Loucy (cell line): ENCODE results near the gene DNM2.
A peak's percentile ranks its signal among the peaks of the same experiment; 100 is the strongest.

Experiments used
- H2AFZ ChIP-seq: fragments of 200-600 bp; sonication (generic); 2 replicates; pipeline ENCODE4 v1.6.0; 2016; ENCODE audit warnings: antibody characterized with exemption, mild to moderate bottlenecking, low read length, moderate library complexity
- H3F3A ChIP-seq: fragments of 200-600 bp; 2 replicates; pipeline ENCODE4 v1.6.0; 2016; ENCODE audit warnings: antibody characterized with exemption, low read depth, mild to moderate bottlenecking
- H3K27me3 ChIP-seq: fragments of 200-600 bp; sonication (generic); 2 replicates; pipeline ENCODE4 v1.6.1; 2014; ENCODE audit warnings: low read length, mild to moderate bottlenecking; ENCODE audit not compliant: insufficient read depth, poor library complexity, severe bottlenecking
- H3K36me3 ChIP-seq: fragments of 200-600 bp; sonication (generic); 2 replicates; pipeline ENCODE4 v1.6.1; 2016; ENCODE audit warnings: low read length; ENCODE audit not compliant: insufficient read depth
- H3K4me1 ChIP-seq: fragments of 200-600 bp; sonication (generic); 2 replicates; pipeline ENCODE4 v1.5.1; 2014; ENCODE audit warnings: low read length, mild to moderate bottlenecking; ENCODE audit not compliant: insufficient read depth, poor library complexity, severe bottlenecking
- H3K4me2 ChIP-seq: fragments of 200-600 bp; sonication (generic); 2 replicates; pipeline ENCODE4 v1.6.0; 2014; ENCODE audit warnings: antibody characterized with exemption, low read length, low read depth, mild to moderate bottlenecking; ENCODE audit not compliant: poor library complexity, severe bottlenecking
- H3K4me3 ChIP-seq: fragments of 200-600 bp; sonication (generic); 2 replicates; pipeline ENCODE4 v1.5.1; 2014; ENCODE audit warnings: low read length, mild to moderate bottlenecking, mixed read lengths; ENCODE audit not compliant: poor library complexity, severe bottlenecking
- H3K79me2 ChIP-seq: fragments of 200-600 bp; sonication (generic); 2 replicates; pipeline ENCODE4 v1.6.1; 2014; ENCODE audit warnings: low read length; ENCODE audit not compliant: insufficient read depth
- H3K9ac ChIP-seq: fragments of 200-600 bp; sonication (generic); 2 replicates; pipeline ENCODE4 v1.6.0; 2014; ENCODE audit warnings: mild to moderate bottlenecking, low read depth, low read length, moderate library complexity; ENCODE audit not compliant: poor library complexity, severe bottlenecking
- H3K9me2 ChIP-seq: fragments of 200-600 bp; sonication (generic); replicated peaks from 2 replicates; pipeline ENCODE4 v1.6.1; 2016; ENCODE audit warnings: low read depth, low read length, mixed read lengths
- H3K9me3 ChIP-seq: fragments of 200-600 bp; sonication (generic); 2 replicates; pipeline ENCODE4 v1.6.1; 2014; ENCODE audit warnings: mild to moderate bottlenecking, antibody characterized with exemption, low read length, low read depth; ENCODE audit not compliant: insufficient read depth
- H4K20me1 ChIP-seq: fragments of 200-600 bp; sonication (generic); 2 replicates; pipeline ENCODE4 v1.6.0; 2014; ENCODE audit warnings: antibody characterized with exemption, low read length, mild to moderate bottlenecking; ENCODE audit not compliant: insufficient read depth, poor library complexity, severe bottlenecking
- CTCF ChIP-seq: fragments of 200-600 bp; sonication (generic); conservative IDR thresholded peaks from 2 replicates; pipeline ENCODE4 v1.5.1; 2014; ENCODE audit warnings: mild to moderate bottlenecking, antibody characterized with exemption, low read length
- EZH2phosphoT487 ChIP-seq: fragments of 200-600 bp; IDR thresholded peaks from 2 replicates; pipeline ENCODE4 v1.6.1; 2018; ENCODE audit warnings: antibody characterized with exemption, mild to moderate bottlenecking, moderate library complexity, borderline replicate concordance

Gene DNM2

GRCh38 chr19:10828981-10829821, 111.3 kb downstream of the DNM2 start:
- peaks cover 66% of the 10 kb centered on the region; the same call in 1 of the 2 replicates for H3K36me3 ChIP-seq

DNA sequence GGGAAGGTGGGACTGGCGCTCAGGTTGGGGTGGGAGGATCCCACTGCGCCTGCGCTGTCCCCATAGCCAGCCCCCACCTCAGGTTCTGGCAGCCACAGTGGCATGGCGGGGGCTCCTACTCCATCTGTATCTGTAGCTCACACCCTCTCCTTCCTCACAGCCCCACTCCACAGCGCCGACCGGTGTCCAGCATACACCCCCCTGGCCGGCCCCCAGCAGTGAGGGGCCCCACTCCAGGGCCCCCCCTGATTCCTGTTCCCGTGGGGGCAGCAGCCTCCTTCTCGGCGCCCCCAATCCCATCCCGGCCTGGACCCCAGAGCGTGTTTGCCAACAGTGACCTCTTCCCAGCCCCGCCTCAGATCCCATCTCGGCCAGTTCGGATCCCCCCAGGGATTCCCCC, 112.1 kb downstream of the DNM2 start:
- H3K9me3 ChIP-seq: no peaks in the 10 kb centered on the region
- H3K9me2 ChIP-seq: no peaks in the 10 kb centered on the region
- no peak overlapping the region for H3K4me3 ChIP-seq
- H3K9ac ChIP-seq: no peak overlapping the region
- peaks cover 3% of the 10 kb centered on the region for H4K20me1 ChIP-seq
- H3K4me2 ChIP-seq: no peak overlapping the region
- no peak for TF ChIP-seq CTCF
- TF ChIP-seq EZH2phosphoT487: no peak
- H3K79me2 ChIP-seq: no peaks in the 10 kb centered on the region; the same call in 1 of the 2 replicates
- peaks cover 1% of the 10 kb centered on the region for H3K4me1 ChIP-seq
- H3K36me3 ChIP-seq: peaks cover 59% of the 10 kb centered on the region; the same call in 1 of the 2 replicates
- no peaks in the 10 kb centered on the region for H3K27me3 ChIP-seq
- no peak overlapping the region for H2AFZ ChIP-seq
- no peaks in the 10 kb centered on the region; the same call in 1 of the 2 replicates for H3F3A ChIP-seq

More at GRCh38 chr19:10828981-10829821, 111.3 kb downstream of the DNM2 start:
- Histone ChIP-seq H3K9me2 (no peaks in the 10 kb centered on the region), H3K9me3 (no peaks in the 10 kb centered on the region), H3K79me2 (no peaks in the 10 kb centered on the region), H3K27me3 (no peaks in the 10 kb centered on the region), H3F3A (no peaks in the 10 kb centered on the region), H4K20me1 (no peaks in the 10 kb centered on the region), H3K4me2 (no peak overlapping the region), H3K4me3 (no peak overlapping the region), H3K9ac (no peak overlapping the region), H2AFZ (no peak overlapping the region), H3K4me1 (no peaks in the 10 kb centered on the region)
- TF ChIP-seq CTCF (0 out of 2 replicates have a peak, but pooled peaks have one; percentile 15), EZH2phosphoT487 (no peak)

- Histone ChIP-seq H2AFZ (no peak overlapping the region), H3K9ac (no peak overlapping the region), H3K9me2 (no peaks in the 10 kb centered on the region), H3K27me3 (no peaks in the 10 kb centered on the region), H3K4me1 (peaks cover 5% of the 10 kb centered on the region), H3F3A (no peaks in the 10 kb centered on the region; the same call in 1 of the 2 replicates), H3K4me3 (no peak overlapping the region), H3K4me2 (no peak overlapping the region), H3K9me3 (no peaks in the 10 kb centered on the region), H3K36me3 (peaks cover 55% of the 10 kb centered on the region; the same call in 1 of the 2 replicates), H3K79me2 (no peaks in the 10 kb centered on the region; the same call in 1 of the 2 replicates), H4K20me1 (peaks cover 7% of the 10 kb centered on the region)
- no peak for TF ChIP-seq CTCF
- TF ChIP-seq EZH2phosphoT487: no peak
These were observed 112.5 kb downstream of the DNM2 start for GRCh38 chr19:10830370-10830769.
